ENCODE measurements around the gene PRKG1.

DNA sequence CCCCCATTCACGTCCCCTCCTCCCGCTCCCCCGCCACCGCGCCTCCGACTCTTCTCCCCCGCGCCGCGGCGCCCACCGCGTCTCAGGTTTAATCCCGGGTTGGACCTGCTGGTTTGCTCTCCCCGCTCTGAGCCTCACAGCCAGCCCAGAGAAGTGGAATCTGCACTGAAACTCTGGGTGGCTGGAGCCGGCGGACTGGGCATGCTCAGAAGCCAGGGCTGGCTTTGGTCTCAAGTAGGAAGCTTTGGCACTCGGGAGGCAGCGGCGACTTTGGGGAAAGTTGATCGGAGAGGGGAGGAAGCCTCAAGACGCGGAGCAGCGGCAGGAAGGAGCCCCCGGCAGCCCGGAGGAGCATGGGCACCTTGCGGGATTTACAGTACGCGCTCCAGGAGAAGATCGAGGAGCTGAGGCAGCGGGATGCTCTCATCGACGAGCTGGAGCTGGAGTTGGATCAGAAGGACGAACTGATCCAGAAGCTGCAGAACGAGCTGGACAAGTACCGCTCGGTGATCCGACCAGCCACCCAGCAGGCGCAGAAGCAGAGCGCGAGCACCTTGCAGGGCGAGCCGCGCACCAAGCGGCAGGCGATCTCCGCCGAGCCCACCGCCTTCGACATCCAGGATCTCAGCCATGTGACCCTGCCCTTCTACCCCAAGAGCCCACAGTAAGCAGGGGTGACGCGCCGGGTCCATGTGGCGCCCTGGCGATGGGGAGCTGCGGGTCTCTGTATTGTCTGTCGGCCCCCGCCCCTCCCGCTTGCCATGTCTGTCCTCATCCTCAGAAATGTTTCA is at the start of gene PRKG1:
- TF ChIP-seq, protein P1, sequence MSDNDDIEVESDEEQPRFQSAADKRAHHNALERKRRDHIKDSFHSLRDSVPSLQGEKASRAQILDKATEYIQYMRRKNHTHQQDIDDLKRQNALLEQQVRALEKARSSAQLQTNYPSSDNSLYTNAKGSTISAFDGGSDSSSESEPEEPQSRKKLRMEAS (IDR thresholded peaks at IDR 0.05): peak; percentile 90
- TF ChIP-seq, protein P2, sequence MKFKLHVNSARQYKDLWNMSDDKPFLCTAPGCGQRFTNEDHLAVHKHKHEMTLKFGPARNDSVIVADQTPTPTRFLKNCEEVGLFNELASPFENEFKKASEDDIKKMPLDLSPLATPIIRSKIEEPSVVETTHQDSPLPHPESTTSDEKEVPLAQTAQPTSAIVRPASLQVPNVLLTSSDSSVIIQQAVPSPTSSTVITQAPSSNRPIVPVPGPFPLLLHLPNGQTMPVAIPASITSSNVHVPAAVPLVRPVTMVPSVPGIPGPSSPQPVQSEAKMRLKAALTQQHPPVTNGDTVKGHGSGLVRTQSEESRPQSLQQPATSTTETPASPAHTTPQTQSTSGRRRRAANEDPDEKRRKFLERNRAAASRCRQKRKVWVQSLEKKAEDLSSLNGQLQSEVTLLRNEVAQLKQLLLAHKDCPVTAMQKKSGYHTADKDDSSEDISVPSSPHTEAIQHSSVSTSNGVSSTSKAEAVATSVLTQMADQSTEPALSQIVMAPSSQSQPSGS (IDR thresholded peaks at IDR 0.05; ENCODE audit: low read length): no peak
- TF ChIP-seq HDAC6 (IDR thresholded peaks at IDR 0.05; ENCODE audit: low read depth, low read length) (no peak), CTCF (IDR thresholded peaks at IDR 0.05; ENCODE audit: control extremely low read depth in 1 of 3, insufficient read depth in 1 of 3, low read depth in 1 of 3, low read length in 3 of 3) (no peak), ASH2L (IDR thresholded peaks at IDR 0.05; ENCODE audit: low read length) (peak; percentile 16), POLR2A (IDR thresholded peaks at IDR 0.05; ENCODE audit: control extremely low read depth in 1 of 2, low read depth in 2 of 2, low read length in 2 of 2) (peak in 1 of 2 experiments; percentile 75; a peak in 2 of 3 replicates), POLR2AphosphoS5 (IDR thresholded peaks at IDR 0.05; ENCODE audit: low read depth, low read length) (peak; percentile 46), SIN3A (conservative IDR thresholded peaks at IDR 0.05 in 1 of 2, IDR thresholded peaks at IDR 0.05 in 1 of 2; ENCODE audit: low read depth in 1 of 2, low read length in 2 of 2) (no peak; a peak in 1 of 4 replicates), NRF1 (IDR thresholded peaks at IDR 0.05; ENCODE audit: low read depth, low read length) (no peak)

Data from H1 (cell line).